ENCODE results near the gene SNCAIP.

The SNCAIP gene

DNA sequence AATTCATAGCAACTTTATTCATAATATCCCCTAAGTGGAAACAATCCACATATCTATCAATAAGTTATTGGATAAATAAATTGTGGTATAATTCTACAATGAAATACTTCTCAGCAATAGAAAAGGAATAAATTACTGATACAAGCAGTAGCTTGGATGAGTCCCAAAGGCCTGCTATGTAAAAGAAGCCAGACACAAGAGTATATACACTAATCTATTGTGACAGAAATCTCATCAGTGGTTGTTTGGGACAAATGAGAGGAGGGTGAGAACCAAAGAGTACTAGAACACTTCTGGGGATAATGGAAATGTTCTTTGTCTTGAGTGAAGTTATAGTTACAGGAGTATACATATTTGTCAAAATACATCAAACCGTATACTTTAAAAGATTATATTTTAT lies 119.3 kb downstream of the SNCAIP start:
- H3K36me3 Mint-ChIP-seq: no peaks in the 10 kb centered on the region
- no peak overlapping the region for H3K4me3 Mint-ChIP-seq
- H3K27ac Mint-ChIP-seq: no peak overlapping the region
- peaks cover 4% of the 10 kb centered on the region for H3K9me3 Mint-ChIP-seq (ENCODE audit: low read depth)
- H3K27me3 Mint-ChIP-seq: no peaks in the 10 kb centered on the region
- no peaks in the 10 kb centered on the region for H3K4me1 Mint-ChIP-seq (ENCODE audit: low read depth)

DNA sequence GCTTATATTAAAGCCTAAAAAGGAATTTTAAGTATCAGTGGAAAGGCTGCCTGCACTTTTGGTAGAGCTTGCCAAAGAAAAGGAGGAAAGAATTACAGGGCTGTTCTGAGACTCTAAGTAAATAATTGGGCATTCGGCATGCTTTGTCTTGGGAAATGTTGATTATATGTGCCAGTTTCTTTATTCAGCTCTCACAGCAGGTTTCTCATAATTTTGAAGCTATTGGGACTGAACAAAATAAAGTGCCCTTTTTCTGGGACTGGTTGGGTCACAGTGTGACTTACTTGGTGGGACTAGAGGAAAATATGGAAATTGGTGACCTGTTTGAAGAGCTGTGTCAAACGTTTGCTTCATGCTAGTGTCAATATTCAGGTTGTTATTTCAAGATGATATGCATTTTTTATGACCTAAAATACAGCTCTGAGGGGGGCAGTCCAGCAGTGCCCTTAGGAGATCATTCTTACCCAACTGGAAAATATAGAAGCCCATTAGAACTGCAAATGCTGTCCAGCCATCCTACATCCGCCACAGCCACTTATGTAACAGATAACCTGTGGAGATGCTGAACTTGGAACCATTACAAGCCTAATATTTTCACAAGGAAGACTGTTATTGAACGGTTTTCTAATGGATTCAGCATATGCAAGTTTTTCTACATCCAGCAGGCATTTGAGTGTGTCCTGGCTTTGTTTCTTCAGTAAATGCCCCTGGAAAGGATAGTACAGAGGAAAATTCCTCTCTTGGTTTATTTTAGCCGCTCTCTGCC lies 122.4 kb downstream of the SNCAIP start:
- Mint-ChIP-seq H3K4me1 (ENCODE audit: low read depth) (no peaks in the 10 kb centered on the region), H3K36me3 (no peaks in the 10 kb centered on the region), H3K4me3 (no peak overlapping the region), H3K9me3 (ENCODE audit: low read depth) (no peaks in the 10 kb centered on the region), H3K27ac (no peak overlapping the region), H3K27me3 (no peaks in the 10 kb centered on the region)

DNA sequence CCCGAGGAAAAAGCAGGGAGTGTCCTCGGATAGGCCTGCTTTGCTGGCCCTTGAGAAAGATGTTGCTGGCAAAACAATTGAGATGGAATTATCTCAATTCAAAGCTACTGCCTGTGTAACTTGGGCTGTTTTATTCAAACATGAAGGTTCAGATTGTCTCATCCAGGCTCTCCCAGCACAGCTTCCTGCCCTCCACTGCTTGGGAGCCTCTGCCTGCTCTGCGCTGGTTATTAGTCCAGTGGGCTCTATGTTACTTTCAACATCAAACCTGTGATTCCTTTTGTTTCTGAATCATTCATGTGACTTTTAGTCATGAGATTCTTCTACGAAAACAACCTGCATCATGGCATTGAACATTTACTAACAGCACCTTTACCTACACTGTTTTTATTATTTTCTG lies 123.2 kb downstream of the SNCAIP start:
- no peaks in the 10 kb centered on the region for H3K36me3 Mint-ChIP-seq
- no peak overlapping the region for H3K4me3 Mint-ChIP-seq
- H3K4me1 Mint-ChIP-seq (ENCODE audit: low read depth): no peaks in the 10 kb centered on the region
- H3K27me3 Mint-ChIP-seq: no peaks in the 10 kb centered on the region
- H3K27ac Mint-ChIP-seq: no peak overlapping the region
- no peaks in the 10 kb centered on the region for H3K9me3 Mint-ChIP-seq (ENCODE audit: low read depth)

DNA sequence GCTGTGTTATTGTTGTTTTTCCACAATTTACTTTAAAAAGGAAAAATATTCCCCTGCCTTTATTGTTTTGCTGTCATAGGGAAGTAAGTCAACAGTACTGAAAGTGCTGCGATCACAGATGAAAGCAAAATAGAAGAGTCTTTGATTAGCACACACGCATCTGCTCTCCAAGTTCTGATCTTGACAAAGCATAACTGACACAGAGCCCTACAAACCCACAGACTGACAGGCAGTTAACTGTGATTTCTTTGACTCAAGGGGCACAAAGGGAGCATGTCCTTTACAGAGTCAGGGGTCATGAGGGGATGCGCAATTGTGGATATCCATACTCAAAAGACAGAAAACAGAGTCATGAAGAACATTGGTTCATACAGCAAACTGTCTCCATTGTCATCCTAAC lies 123.7 kb downstream of the SNCAIP start:
- Mint-ChIP-seq H3K27me3 (no peaks in the 10 kb centered on the region), H3K4me1 (ENCODE audit: low read depth) (no peaks in the 10 kb centered on the region), H3K27ac (no peak overlapping the region), H3K4me3 (no peak overlapping the region), H3K36me3 (no peaks in the 10 kb centered on the region), H3K9me3 (ENCODE audit: low read depth) (no peaks in the 10 kb centered on the region)

DNA sequence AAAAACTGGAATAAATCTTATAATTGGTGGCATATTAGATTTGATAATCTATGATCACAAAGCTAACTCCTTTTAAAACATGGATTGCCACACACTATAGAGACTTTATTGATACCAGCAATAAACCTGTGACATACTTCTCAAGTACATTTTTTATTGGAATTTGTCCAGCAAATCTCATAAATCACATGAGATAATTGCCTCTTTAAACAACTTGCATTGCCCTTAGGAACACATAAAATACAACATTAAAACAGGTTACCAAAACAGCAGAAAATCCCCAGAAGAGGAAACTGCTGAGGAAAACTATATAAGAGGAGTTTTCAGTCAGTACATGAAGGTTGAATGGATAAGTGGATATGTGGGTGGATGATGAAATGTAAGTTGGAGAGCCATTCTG lies 124.6 kb downstream of the SNCAIP start:
- H3K27ac Mint-ChIP-seq: no peak overlapping the region

DNA sequence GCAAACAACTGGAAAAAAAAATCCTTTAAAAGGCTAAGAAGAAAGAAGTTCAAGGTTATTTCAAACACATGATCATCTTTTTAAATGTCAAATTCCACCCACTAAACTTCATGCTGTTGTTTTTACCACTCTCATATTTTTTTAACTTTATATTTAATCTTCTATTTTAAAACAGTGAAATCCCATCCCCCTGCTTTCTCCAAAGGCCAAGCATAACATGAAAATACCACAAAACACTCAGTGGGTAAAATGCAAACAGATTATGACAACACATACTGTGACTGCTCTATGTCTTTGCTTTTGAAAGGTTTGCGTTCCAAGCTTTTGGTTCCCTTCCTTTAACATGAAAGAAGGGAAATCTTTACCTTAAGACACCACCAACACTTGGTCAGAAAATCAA lies 127.6 kb downstream of the SNCAIP start:
- Mint-ChIP-seq H3K27me3 (no peaks in the 10 kb centered on the region), H3K4me3 (no peak overlapping the region)

More for the DNA sequence above, 124.6 kb downstream of the SNCAIP start:
- H3K27me3 Mint-ChIP-seq: no peaks in the 10 kb centered on the region
- H3K9me3 Mint-ChIP-seq (ENCODE audit: low read depth): no peaks in the 10 kb centered on the region
- H3K36me3 Mint-ChIP-seq: no peaks in the 10 kb centered on the region
- no peaks in the 10 kb centered on the region for H3K4me1 Mint-ChIP-seq (ENCODE audit: low read depth)
- H3K4me3 Mint-ChIP-seq: no peak overlapping the region

DNA sequence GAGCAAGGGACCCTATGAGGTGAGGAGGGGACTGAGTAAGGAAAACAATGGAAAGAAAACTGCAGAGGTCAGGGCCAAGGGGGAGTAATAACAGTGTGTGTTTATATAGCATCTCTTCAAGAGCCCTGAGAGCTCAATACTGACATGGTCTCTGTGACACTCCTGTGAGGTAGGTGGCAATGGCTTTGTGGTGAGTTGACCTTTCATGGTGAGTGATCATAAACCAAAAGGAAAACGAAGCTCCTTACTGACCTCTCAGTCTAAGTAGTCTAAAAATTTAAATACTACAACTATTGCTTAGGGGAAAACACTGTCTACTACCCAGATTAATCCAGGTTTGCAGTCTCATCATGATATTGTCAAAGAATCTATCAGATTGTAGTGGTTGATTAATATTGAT lies 130.9 kb downstream of the SNCAIP start:
- H3K36me3 Mint-ChIP-seq: no peaks in the 10 kb centered on the region
- H3K4me1 Mint-ChIP-seq (ENCODE audit: low read depth): no peaks in the 10 kb centered on the region
- H3K27ac Mint-ChIP-seq: no peak overlapping the region
- H3K9me3 Mint-ChIP-seq (ENCODE audit: low read depth): no peaks in the 10 kb centered on the region
- H3K27me3 Mint-ChIP-seq: no peaks in the 10 kb centered on the region
- no peak overlapping the region for H3K4me3 Mint-ChIP-seq

More for the DNA sequence above, 127.6 kb downstream of the SNCAIP start:
- Mint-ChIP-seq H3K27ac (no peak overlapping the region), H3K4me1 (ENCODE audit: low read depth) (no peaks in the 10 kb centered on the region), H3K9me3 (ENCODE audit: low read depth) (no peaks in the 10 kb centered on the region), H3K36me3 (no peaks in the 10 kb centered on the region)

DNA sequence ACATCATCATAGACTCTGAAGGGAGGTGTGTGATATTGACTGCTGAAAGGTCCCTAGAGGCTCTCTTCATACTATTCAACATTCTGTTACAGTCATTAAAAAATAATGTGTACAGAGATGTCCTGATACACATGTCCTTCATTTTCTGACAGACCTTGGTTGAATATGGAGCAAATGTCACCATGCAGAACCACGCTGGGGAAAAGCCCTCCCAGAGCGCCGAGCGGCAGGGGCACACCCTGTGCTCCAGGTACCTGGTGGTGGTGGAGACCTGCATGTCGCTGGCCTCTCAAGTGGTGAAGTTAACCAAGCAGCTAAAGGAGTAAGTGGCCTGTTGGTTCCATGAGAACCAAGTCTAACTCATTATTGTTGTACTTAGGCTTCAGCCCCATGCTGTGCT lies 132.4 kb downstream of the SNCAIP start:
- H3K9me3 Mint-ChIP-seq (ENCODE audit: low read depth): no peaks in the 10 kb centered on the region
- no peak overlapping the region for H3K27ac Mint-ChIP-seq
- H3K4me1 Mint-ChIP-seq (ENCODE audit: low read depth): no peaks in the 10 kb centered on the region
- H3K27me3 Mint-ChIP-seq: no peaks in the 10 kb centered on the region
- no peaks in the 10 kb centered on the region for H3K36me3 Mint-ChIP-seq
- no peak overlapping the region for H3K4me3 Mint-ChIP-seq

DNA sequence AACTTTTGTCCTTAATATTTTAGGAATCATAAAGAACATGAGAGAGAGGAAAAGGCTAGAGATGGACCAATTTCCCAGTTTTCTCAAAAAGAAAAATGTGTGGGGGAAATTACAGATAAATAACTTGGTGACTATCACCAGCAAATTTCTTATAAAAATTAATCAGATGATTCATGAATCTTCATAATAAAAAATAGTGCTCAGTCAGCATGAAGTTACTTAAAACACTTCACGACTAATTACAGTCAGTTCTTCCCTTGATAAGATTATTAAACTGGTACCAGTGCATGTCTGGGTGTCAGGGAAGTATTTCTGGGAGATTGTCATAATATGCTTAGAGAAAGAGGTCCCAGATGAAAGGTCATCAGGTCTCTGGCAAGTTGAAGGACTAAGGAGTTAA lies 133.0 kb downstream of the SNCAIP start:
- H3K27me3 Mint-ChIP-seq: no peaks in the 10 kb centered on the region
- H3K9me3 Mint-ChIP-seq (ENCODE audit: low read depth): no peaks in the 10 kb centered on the region
- no peaks in the 10 kb centered on the region for H3K4me1 Mint-ChIP-seq (ENCODE audit: low read depth)
- no peak overlapping the region for H3K27ac Mint-ChIP-seq
- no peaks in the 10 kb centered on the region for H3K36me3 Mint-ChIP-seq
- H3K4me3 Mint-ChIP-seq: no peak overlapping the region

DNA sequence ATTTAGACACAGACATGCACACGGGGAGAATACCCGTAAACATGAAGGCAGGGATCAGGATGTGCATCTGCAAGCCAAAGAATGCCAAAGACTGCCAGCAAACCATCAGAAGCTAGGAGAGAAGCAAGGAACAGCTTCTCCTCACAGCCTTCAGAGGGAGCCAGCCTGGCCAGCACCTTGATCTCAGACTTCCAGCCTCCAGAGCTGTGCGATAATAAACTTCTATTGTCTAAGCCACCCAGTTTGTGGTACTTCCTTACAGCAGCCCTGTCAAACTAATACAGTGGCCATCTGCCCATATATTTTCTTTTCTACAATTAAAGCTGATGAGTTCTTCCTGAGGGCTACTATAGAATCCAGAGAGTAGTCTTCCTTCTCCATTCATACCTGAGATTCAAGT lies 135.0 kb downstream of the SNCAIP start:
- Mint-ChIP-seq H3K27me3 (no peaks in the 10 kb centered on the region), H3K9me3 (ENCODE audit: low read depth) (no peaks in the 10 kb centered on the region), H3K27ac (no peak overlapping the region), H3K4me3 (no peak overlapping the region), H3K36me3 (no peaks in the 10 kb centered on the region), H3K4me1 (ENCODE audit: low read depth) (no peaks in the 10 kb centered on the region)

DNA sequence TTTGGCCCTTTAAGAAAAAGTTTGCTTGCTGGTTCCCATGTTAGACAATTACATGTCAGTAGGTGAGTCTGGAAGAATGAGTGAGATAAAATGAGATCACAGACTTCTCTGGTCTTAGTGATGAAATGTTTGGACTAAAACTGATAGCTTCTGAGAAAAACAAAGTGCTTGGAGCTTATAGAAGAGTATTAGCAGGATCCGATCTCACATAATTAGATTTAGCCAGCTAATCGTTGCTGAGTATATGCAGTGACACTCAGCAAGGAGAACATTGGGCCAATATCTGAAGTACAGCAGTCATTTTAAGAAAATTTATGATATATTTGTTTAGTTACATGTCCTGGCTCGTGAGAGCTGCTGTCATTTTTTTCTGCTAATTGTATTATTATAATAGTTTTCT lies 135.8 kb downstream of the SNCAIP start:
- no peaks in the 10 kb centered on the region for H3K4me1 Mint-ChIP-seq (ENCODE audit: low read depth)
- no peak overlapping the region for H3K4me3 Mint-ChIP-seq
- H3K27me3 Mint-ChIP-seq: no peaks in the 10 kb centered on the region
- H3K36me3 Mint-ChIP-seq: no peaks in the 10 kb centered on the region
- H3K27ac Mint-ChIP-seq: no peak overlapping the region
- H3K9me3 Mint-ChIP-seq (ENCODE audit: low read depth): no peaks in the 10 kb centered on the region

DNA sequence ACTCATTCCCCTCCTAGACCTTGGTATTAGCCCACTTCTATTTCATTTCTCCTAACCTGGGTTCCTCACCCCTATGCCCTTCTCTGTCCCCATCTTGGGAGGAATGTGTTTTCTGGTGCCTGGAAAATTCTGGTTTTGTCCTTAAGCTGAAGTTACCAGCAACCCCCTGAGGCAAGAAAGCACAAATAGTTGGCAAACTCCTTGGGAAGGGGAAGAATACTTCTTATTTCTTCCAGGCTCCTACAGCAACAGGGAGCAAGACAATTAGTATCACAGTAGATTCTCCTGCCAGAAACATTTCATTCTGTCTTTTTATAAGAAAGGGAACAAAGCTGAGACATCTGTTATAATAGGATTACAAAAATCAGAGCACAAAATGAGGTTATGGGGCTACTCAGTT lies 142.5 kb downstream of the SNCAIP start:
- H3K4me1 Mint-ChIP-seq (ENCODE audit: low read depth): no peaks in the 10 kb centered on the region
- no peaks in the 10 kb centered on the region for H3K36me3 Mint-ChIP-seq
- H3K27me3 Mint-ChIP-seq: peaks cover 5% of the 10 kb centered on the region
- no peak overlapping the region for H3K4me3 Mint-ChIP-seq
- H3K27ac Mint-ChIP-seq: no peak overlapping the region
- H3K9me3 Mint-ChIP-seq (ENCODE audit: low read depth): no peaks in the 10 kb centered on the region

DNA sequence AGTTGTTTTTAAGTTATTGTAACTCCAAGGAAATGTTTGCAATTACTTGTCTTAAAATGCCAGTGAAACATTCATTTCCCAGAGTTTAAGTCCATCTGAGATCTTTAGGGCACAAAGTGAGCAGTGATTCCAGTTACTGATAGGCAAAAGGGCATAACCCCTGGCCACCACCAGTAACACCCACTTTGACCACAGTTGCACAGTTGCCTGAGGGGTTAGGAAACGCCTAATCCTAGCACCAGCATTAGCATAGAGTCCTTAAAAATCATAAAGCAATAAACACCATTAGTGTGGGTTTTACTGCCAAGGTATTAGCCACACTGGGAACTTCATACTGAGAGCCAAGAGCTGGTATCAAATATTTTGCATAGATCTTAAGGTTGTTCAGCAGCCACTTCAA lies 143.9 kb downstream of the SNCAIP start:
- H3K4me1 Mint-ChIP-seq (ENCODE audit: low read depth): no peaks in the 10 kb centered on the region
- H3K27ac Mint-ChIP-seq: no peak overlapping the region
- H3K4me3 Mint-ChIP-seq: no peak overlapping the region
- peaks cover 8% of the 10 kb centered on the region for H3K27me3 Mint-ChIP-seq
- H3K9me3 Mint-ChIP-seq (ENCODE audit: low read depth): no peaks in the 10 kb centered on the region
- H3K36me3 Mint-ChIP-seq: no peaks in the 10 kb centered on the region

DNA sequence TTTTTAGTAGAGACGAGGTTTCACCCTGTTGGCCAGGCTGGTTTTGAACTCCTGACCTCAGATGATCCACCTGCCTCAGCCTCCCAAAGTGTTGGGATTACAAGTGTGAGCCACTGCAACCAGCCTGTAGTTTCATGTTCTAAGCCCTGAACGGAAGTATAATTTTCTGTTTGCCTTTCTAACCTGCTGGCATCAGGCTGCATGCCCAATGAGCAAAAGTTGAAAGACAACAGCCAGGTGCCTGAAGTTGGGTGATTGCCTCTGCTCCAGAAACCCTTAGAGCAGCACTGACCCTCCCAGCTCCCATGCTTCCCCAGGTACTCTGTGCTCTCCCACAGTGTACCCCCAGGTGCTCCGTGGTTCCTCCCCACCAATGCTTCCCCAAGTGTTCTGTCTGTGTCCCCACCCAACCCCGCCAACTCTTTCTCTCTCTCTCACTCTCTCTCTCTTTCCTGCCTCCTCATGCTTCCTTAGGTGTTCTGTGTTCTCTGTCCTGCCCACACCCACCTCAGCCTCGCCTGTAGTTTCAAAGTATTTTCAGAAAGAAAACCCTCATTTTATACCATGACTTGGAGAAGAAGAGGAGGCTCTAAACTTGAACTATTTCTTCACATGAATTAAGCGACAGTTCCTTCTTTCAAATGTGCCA lies 145.3 kb downstream of the SNCAIP start:
- no peaks in the 10 kb centered on the region for H3K9me3 Mint-ChIP-seq (ENCODE audit: low read depth)
- H3K27me3 Mint-ChIP-seq: peaks cover 8% of the 10 kb centered on the region
- H3K4me3 Mint-ChIP-seq: no peak overlapping the region
- no peaks in the 10 kb centered on the region for H3K4me1 Mint-ChIP-seq (ENCODE audit: low read depth)
- no peak overlapping the region for H3K27ac Mint-ChIP-seq
- no peaks in the 10 kb centered on the region for H3K36me3 Mint-ChIP-seq

DNA sequence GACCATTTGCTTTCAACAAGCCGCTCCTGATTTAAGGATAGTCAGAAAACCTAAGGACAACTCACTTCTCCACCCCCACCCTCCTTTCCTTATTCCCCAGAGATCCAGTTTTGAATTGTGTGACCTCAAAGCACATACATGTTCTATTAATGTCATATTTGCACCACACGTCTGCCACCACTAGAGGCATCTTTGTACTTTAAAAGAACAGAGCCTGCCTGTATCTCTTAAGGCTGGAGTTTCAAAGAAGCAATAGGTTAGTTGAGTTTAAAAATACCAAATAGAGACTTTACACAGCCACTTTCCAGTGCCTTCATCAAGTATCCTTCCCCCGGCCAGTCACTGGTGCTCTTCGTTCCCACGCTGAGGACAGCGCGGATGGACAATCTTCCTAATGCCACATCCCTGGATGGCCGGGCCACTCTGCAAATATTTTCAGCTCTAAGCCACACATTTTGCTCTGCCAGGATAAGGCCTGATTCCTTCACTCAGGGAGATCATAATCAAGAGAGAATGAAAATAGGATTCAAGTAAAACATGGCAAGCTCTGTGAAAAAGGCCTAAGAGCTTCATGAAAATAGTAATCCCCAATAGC lies 146.3 kb downstream of the SNCAIP start:
- H3K36me3 Mint-ChIP-seq: no peaks in the 10 kb centered on the region
- no peaks in the 10 kb centered on the region for H3K9me3 Mint-ChIP-seq (ENCODE audit: low read depth)
- H3K4me1 Mint-ChIP-seq (ENCODE audit: low read depth): no peaks in the 10 kb centered on the region
- H3K4me3 Mint-ChIP-seq: no peak overlapping the region
- H3K27me3 Mint-ChIP-seq: peaks cover 9% of the 10 kb centered on the region
- H3K27ac Mint-ChIP-seq: no peak overlapping the region

Measured in activated naive CD8-positive, alpha-beta T cell (primary cell).